Stimulated activated CD4-positive, alpha-beta T cell treated with anti-CD3 and anti-CD28 coated beads, TNF-alpha, amount 100 ng/mL, for 4 hours (primary cell): ENCODE data around the gene MAPKAPK2.

Experiments used
- DNase-seq, 3 experiments: peaks; one replicate each; pipeline ENCODE4 v3.0.0-alpha.2; 2020; ENCODE audit warnings: low read depth in 3 of 3

Gene MAPKAPK2

DNA sequence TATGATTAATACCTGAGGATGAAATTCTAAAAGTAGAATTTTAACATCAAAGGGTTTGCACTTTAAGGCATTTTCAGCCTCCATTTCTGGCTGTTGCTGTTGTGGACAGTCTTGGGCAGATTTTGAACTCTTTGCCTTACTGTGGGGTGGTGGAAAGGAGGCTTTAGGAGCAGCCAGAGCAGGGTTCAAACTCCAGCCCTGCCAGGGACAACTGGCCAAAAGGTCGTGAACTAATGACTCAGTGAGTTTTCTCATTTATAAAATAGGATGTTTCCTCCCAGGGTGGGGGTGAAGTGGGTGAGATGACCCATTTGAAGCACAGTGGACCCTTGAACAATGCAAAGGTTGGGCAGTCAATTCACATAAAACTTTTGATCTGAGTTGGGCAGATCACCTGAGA lies 36.7 kb downstream of the MAPKAPK2 start:
- DNase-seq, result no peak

DNA sequence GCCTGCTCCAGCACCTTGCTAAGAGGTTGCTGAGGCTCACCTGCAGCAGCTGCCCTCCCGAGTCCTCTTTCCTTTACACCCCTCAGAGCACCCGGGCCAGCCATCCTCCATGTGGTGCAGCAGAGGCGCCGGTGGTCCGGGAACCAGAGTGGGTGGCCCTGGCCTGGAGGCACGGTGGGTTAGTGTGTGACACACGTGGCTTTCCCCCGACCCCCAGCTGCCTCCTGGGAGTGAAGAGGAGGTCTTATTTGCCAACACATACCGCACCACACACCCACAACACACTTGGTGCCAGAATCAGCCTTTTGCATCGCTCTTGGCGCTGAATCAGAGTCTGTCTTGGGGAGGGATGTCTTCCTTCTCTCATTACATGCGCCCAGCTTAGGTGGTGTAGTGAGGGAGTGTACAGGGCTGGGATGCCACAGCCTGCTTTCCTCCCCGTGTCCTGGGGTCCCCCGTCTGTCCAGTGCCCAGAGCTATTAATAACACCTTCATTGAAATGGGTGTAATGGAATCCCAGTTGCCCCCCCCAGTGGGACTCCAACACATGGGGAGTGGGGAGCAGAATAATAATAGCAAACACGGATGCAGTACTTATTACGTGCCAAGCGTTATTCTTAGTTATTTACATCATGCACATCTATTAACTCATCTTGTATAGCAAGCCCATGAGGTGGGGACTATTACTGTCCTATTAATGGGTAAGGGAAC lies 38.2 kb downstream of the MAPKAPK2 start:
- no peak for DNase-seq

DNA sequence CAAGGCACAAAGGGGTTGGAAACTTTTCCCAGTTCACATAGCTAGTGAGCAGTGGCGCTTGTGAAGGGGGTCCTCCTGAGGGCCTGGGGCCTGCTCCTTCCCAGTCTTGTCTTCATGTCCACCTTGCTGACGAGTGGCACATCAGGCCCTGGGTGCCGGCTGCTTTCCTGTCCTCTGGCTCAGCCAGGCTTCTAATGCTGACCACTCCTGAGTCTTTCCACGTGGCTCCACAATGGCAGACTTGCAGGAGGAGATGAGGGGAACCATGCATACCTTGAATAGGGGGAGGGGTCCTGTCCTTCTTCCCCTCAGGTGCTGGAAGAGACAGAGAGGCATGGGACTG lies 38.7 kb downstream of the MAPKAPK2 start:
- no peak for DNase-seq

DNA sequence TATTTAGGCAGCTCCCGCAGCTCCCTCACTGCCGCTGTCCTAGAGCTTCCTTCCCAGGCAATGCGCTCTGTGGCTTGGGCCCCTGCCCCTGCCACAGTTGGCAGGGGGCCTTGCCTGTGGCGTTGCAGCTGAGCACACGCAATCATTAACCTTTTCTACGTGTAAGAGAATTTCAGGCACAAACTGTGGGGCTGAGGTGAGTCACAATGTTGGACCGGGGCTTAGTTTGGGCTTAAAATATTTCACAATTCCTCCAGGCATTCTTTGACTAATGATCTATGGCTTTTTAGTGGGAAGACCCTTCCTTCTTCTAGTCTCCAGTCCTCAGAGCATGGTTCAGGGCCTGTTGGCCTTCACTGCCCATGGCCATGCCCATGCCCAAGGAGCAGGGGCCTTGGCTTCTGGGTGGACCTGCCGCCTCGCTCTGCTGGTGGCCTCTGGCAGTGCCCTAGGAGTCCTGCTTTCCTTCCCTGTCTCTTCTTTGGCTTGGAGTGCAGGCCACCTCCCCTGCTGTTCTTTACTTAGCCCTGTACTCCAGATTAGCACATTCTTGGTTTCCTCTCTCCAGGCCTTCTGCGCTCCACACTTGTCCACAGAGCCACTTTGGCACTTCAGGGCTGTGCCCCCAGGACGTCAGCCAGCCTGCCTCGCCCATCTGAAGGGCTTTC lies 39.2 kb downstream of the MAPKAPK2 start:
- DNase-seq, result no peak

DNA sequence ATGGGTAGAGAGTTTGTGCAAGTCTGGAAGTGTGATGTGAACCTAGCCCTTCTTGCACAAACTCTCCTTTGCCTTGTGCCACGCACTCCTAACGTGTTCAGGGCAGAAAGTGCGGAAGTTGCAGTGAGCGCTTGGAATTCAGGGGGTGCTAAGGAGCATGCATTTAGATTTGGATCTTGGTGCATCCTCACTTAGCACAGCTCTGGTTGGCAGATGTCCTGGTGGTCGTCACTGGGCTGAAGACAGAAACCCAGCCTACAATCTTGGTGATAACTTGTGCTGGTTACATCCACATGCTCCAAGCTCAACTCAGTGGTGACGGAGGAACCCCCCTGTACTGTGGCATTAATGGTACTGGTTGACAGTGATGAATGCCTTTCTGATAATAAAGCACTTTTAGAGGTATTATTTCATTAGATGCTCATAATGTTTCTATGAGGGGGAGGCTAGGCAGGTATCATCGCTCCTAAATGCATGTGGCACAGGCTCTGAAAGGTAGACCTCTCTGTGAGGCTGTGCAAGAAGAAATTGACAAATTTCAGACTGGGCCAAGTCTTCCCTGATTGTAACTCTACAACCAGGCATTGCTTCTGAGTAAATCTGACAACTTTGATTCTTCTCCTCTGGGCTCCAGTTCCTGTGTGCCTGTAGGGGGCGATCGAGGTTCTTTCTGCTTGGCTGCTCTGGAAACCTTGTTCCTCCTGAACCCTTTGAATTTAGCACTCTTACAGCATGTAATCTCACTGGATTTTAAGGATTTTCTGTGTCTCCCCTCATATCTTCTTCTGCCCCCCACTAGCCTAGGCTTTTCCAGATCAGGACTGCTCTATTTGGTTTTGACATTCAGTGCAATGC lies 40.6 kb downstream of the MAPKAPK2 start:
- DNase-seq, result peak in 2 of 3 experiments; percentile 31 to 37

DNA sequence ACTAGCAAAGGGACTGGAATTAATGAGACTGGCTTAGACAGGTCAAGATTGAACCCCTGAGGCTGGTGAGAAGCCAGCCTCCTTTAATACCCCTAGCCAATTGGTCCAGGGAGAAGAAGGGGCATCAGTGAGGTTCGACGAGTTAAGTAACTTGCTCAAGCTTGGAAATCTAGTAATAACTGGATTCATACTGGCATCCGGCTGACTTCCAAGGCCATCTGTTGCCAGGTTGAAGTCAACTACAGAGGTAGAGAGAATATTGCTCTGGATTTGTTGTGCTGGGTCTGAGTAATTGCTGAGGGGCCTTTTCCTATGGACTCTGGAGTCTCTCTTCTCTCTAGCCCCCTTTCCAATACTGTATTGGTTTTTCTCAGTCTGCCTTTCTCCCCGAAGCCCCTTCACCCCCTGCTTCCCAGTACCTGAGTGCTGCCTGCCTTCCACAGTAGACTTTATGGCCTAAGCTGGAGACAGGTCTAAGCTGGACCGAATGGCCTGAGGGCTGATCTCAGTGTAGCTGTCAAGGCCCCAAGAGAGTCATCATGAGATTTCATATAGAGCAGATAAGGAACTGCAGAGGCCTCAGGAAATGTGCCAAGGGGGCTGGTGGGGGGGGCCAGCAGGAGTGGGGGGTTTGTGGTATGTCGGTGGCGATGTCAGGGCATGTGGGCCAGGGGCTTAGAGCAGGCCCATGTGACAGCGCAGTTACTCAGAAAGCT lies 43.4 kb downstream of the MAPKAPK2 start:
- DNase-seq, result no peak

DNA sequence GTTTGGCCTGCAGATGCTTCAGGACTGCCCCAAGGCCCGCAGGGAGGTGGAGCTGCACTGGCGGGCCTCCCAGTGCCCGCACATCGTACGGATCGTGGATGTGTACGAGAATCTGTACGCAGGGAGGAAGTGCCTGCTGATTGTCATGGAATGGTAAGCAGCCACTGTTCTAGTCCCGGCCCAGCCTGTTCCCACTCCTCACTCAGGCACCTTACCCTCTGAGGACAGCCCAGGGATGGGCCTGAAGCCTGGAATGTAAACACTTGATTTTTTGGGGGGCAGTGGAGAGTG lies 43.9 kb downstream of the MAPKAPK2 start:
- DNase-seq, result no peak

DNA sequence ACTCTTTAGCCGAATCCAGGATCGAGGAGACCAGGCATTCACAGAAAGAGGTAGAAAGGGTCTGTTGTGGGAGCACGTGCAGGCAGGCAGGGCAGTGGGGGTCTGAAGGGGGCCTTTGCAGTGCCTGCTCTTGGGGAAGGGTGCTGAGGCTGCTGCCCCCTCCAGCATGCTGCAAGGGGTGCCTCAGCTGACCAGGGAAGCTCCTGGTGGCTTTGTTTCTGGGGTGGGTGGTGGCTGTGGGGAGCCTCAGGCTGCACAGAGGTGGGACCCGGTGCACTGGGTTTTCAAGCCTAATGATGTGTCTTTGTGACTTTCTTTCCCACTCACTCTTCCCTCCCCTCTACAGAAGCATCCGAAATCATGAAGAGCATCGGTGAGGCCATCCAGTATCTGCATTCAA lies 44.3 kb downstream of the MAPKAPK2 start:
- no peak for DNase-seq

DNA sequence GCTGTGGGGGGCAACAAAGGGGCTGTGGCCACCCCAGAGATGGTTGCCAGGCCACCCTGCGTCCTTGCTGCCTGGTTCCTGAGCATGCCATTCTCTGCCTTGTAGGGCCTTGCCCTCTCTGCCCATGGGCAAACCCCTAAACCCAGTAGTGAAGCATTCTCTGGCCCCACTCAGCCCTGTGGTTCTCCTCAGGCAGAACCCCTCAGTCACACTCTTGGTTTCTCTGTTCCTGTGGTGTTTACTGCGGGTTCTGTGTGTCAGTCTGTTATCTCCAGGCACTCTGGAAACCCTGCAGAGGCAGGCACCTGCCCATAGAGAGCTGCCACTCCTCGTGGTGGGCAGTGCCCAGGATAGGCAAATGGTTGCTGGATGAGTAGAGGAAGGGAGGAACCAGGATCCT lies 44.8 kb downstream of the MAPKAPK2 start:
- DNase-seq, result no peak

DNA sequence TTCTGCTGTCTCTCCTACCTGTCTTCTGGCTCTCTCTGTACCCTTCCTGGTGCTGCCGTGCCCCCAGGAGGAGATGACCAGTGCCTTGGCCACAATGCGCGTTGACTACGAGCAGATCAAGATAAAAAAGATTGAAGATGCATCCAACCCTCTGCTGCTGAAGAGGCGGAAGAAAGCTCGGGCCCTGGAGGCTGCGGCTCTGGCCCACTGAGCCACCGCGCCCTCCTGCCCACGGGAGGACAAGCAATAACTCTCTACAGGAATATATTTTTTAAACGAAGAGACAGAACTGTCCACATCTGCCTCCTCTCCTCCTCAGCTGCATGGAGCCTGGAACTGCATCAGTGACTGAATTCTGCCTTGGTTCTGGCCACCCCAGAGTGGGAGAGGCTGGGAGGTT lies 47.8 kb downstream of the MAPKAPK2 start:
- no peak for DNase-seq

DNA sequence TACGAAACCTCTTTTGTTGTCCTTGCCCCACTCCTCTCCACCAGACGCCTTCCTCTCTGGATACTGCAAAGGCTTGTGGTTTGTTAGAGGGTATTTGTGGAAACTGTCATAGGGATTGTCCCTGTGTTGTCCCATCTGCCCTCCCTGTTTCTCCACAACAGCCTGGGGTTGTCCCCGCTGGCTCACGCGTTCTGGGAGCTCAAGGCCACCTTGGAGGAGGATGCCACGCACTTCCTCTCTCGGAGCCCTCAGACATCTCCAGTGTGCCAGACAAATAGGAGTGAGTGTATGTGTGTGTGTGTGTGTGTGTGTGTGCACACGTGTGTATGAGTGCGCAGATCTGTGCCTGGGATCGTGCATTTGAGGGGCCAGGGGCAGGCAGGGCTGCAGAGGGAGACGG lies 48.3 kb downstream of the MAPKAPK2 start:
- DNase-seq, result no peak

DNA sequence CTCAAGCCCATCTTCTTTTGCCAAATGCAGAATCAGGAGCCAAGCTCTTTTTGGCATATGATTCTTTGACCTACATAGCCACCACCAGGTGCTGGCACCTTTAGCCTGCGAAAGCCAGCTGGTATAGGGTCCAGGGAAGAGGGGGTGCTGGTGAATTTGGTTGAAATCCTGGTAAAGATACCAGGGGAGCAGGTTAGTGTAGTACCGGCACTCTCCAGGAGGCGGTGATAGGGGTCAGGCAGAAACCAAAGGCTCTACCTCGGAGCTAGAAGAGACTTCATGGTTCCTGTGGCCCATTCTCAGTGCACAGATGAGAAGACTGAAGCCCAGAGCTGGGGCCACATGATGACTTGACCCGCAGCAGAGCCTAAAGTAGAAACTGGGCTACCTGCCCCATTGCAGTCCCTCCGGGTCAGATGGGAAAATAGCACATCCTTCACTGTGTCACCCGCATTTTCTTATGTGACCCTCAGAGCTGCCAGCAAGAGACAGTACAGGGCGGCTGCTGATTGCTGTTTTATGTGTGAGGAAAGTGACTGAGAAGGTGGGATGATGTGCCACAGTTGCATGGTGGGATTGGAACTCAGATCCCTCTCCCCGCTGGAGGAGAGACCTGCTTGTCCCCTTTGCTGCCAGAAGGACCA lies 49.9 kb downstream of the MAPKAPK2 start:
- DNase-seq, result peak; percentile 68 to 78 (median 72)

DNA sequence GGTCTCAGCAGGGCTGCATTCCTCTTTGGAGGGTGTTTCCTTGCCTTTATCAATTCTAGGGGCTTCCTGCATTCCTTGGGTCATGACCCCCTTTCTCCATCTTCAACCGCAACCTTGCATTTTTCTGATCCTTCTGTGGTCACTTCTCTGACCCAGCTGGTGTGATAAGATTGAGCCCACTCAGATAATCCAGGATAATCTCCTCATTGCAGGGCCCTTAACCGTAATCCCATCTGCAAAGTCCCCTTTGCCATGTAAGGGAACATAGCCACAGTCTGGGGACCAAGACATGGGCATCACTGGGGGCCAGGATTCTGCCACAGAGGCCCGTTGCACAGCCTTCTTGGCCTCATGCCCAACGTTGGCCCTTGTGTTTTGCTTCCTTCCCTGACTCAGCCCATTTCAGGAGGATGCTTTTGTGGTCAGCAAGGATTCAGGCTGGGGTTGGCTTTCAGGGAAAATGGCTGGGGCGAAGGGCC lies 50.9 kb downstream of the MAPKAPK2 start:
- DNase-seq, result no peak

DNA sequence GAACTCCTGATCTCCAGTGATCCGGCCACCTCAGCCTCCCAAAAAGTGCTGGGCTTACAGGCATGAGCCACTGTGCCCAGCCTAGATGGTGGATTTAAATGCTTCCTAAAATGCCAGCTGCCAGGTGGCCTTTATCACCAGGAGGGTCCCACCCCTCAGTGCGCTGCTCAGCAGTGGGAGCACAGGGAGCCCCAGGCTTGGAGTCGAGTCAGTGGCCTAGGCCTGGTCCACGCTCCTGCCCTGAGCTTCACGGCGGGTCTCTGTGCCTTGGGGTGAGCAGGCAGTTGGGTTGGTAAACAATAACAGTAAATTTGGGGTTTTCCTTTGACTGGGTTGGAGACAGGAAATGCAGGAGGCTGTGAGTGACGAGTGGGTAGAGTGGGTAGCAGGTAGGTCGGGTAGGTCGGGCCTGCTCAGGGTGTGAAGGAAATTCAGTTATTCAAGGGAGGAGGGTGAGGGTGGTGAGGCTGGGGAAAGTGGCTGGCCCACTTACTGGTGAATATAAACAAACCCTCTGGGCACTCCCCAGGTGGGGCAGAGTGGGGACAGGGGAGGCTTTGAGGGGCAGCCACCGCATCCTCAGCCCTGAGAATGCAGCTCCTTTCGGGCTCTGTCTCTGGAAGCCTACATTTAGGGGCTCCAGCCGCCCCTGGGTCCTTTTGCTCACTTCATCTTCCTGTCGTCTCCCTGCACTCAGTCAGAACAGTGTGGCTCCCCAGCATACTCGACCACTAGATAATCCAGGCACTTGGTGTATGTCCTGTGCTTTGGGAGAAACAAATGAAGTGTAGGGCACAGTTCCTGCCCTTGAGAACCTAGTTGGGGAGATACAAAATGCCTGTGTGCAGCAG lies 52.4 kb downstream of the MAPKAPK2 start:
- peak in 2 of 3 experiments; percentile 26 to 59 for DNase-seq

DNA sequence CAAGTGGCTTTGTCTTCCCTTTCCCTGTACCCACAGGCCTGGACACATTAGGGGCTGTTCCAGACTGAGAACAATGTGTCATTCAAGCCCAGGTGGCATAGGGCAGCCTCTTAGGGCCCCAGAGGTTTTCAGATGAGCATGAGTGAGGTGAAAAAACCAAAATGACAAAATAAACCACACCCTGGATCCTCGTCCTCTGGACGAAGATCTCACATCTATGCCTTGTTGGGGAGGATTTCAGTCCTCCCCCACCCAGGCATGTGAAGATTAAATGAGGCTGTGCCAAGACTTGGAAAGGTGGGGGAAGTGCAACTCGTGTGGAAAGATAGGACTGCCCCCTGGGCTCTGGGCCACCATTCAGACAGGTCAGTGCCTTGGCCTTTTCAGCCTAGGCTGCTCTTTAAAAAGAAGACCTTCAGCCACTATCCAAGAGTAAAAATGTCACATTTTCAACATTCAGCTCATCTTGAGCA lies 53.1 kb downstream of the MAPKAPK2 start:
- DNase-seq, result no peak

DNA sequence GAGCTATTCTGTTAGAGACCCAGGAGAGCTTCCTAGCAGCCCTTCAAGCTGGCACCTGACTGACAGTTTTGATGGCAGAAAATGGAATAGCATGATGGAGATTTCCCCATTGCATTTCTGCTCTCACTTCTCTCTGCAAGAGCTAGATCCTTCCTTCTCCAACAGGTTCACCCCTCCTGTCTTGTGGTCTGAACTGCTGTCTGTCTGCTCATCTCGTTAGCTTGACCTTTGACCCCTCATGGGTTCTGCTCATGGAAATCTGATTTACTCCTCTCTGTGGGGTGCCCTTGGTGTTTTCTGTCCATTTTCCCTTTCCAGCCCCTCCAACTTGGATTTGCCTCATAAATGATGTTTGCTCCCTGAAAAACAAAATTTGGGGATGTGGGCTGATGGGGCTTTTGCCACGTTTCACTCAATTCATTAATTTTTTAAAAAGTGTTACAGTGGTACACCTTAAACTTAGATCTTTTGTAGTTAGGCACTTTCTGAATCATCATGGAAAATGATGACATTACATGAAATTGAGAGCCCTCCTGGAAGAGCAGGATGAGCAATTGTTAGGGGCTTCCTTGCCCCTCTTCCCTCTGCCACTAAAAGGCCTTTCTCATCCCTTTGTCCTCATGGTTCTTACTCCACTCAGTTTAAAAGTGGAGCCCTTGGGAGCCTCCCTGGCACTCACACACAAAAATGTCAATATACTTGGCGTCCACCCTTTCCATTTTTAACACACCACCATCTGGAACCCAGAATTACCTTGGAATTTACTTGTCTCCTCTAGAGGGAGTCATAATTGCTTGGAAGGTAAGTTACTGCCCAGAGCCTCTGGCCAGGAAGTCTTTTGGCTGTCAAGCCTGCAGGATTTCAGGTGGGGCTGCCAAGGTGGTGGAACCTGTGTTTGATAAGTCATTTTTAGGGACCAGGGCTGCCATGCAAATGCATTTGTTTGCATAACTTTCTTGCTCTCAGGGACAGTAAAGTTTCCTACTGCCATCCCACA lies 54.0 kb downstream of the MAPKAPK2 start:
- no peak for DNase-seq

DNA sequence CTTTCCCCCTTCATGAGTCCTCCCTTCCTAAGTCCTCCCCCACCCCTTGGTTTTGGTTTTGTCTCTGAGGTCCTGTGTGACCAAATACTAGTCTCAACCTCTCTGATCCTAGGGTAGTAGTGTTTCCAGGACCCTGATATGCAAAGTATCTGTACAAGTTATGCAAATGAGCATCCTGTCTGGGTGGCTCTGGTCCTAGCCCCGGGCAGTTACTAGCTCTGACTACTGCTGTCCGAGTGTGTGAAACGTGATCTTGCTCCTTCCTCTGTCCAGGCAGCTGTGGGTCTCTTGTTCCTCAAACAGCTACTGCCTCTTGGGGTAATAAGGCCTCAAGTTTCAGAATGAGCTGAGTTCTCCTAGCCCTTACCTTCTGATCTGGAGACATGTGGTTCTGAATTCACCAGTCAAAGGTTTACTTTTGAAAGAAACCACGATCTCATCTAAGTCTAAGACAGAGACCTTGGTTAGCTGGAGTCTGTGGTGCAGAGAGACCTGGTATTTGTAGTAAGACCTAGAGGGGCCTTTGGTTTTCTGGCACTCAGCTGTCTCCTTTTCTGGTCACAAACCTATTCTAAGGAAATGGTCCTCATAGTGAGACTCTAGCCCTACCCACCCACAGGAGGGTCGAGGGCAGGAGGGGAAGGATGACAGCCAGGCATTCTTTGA lies 54.8 kb downstream of the MAPKAPK2 start:
- no peak for DNase-seq

DNA sequence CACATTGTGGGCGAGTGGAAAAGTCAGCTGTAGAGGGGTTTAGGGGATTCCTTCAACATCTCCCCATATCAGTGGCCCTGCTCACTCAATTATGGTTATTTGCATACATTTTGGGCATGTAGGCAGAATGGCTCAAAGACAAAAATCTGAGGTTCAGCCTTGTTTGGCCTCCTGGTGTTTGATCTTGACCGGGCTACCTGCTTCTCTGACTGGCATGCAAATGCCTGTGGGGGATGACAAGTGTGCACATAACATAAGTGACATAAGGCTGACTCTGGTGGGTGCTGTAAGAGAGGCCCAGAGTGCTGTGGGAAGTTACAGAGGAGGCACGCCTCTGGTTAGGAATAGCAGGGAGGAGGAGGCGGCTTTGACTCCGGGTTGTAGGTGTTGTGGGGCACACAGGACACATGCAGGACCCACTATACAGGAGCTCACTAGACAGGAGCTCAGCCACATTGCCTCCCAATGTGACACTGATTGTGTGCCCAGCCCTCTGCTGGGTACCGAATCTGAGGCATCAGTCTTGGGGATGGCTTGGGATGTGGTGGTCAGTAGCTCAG lies 56.5 kb downstream of the MAPKAPK2 start:
- no peak for DNase-seq
